GM12874 (cell line): ENCODE results near the gene HSPA5.
A peak's percentile ranks its signal among the peaks of the same experiment; 100 is the strongest.

Source experiments
- TF ChIP-seq, protein P1 (sequence below): IDR thresholded peaks from 2 replicates; pipeline ENCODE4 v1.5.1; 2011; ENCODE audit warnings: low read depth, mild to moderate bottlenecking, control low read depth, low read length, moderate library complexity; ENCODE audit not compliant: insufficient read depth

HSPA5 gene

DNA sequence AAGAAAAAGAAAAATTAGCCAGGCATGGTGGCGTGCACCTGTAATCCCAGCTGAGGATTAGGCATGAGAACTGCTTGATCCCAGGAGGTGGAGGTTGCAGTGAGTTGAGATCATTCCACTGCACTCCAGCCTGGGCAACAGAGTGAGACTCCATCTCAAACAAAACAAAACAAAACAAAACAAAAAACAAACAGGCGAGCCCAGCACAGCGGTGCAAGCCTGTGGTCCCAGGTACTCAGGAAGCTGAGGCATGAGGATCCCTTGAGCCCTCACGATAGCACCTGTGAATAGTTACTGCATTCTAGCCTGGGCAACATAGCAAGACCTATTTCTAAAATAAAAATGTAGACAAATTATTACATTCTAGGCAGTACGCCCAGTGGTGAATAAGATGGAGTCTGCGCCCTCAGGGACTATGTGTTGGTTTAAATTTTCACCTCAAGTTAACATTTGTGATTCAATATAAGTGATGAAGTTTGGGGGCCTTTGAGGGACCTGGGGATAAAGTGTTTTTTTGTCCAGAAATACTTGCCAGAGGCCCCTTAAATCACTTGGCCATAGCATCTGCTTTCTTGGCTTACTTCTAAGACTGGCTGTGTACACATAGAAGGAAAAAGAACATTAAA is 17.1 kb upstream of the HSPA5 start:
- TF ChIP-seq, protein P1, sequence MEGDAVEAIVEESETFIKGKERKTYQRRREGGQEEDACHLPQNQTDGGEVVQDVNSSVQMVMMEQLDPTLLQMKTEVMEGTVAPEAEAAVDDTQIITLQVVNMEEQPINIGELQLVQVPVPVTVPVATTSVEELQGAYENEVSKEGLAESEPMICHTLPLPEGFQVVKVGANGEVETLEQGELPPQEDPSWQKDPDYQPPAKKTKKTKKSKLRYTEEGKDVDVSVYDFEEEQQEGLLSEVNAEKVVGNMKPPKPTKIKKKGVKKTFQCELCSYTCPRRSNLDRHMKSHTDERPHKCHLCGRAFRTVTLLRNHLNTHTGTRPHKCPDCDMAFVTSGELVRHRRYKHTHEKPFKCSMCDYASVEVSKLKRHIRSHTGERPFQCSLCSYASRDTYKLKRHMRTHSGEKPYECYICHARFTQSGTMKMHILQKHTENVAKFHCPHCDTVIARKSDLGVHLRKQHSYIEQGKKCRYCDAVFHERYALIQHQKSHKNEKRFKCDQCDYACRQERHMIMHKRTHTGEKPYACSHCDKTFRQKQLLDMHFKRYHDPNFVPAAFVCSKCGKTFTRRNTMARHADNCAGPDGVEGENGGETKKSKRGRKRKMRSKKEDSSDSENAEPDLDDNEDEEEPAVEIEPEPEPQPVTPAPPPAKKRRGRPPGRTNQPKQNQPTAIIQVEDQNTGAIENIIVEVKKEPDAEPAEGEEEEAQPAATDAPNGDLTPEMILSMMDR: no peak

DNA sequence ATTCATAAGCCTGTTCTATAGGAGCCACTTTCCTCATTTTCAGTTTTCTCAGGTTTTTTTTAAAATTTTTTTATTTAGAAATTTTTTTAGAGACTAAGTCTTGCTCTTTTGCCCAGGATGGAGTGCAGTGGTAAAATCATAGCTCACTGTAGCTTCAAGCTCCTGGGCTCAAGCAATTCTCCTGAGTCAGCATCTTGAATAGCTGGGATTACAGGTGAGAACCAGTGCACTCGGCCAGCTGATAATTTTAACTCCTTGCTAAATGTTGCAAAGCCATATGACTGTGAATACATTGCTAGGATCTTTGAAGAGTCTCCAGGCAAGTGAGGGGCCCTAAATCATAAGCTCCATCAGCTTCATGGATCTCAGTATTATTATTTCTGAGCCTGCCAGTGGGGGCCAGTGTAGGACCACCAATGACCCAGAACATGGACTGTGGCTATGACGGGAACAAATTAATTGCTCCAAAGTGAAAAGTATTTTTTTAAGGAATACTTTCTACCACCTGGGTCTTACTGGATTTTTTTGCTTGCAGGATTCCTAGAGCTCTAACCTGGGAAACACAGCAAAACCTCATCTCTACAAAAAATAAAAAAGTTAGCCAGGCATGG is 14.7 kb upstream of the HSPA5 start:
- TF ChIP-seq, protein P1: peak; percentile 24; the same call in 1 of the 2 replicates

DNA sequence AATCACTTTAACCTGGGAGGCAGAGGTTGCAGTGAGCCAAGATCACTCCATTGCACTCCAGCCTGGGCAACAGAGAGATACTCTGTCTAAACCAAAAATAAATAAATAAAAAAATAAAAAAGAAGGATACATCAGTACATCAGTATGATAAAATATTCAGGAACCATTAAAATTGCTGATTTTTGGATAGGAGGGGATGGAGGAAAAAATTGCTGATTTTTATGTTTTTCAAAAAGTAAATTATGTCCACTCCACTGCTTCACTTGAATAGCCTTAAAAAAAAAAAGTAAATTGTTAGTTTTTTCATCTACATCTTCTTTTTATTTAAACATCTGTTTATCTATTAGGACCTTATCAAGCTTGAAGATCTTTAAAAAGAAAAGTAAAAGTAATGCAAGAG is 13.1 kb upstream of the HSPA5 start:
- TF ChIP-seq, protein P1: no peak

DNA sequence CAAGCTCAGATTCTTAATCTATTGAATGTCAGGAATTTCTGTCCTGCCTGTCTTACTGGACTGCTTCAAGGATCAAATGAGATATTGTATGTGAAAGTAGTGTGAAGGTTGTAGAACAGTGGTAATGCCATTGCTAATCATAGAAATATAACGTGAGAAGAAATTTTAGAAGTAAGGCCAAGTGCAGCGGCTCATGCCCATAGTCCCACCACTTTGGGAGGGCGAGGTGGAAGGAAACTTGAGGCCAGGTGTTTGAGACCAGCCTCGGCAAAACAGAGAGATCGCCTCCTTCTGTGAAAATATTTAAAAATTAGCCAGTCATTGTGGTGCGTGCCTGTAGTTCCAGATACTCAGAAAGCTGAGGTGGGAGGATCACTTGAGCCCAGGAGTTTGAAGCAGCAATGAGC is 5.1 kb upstream of the HSPA5 start:
- TF ChIP-seq, protein P1: no peak

DNA sequence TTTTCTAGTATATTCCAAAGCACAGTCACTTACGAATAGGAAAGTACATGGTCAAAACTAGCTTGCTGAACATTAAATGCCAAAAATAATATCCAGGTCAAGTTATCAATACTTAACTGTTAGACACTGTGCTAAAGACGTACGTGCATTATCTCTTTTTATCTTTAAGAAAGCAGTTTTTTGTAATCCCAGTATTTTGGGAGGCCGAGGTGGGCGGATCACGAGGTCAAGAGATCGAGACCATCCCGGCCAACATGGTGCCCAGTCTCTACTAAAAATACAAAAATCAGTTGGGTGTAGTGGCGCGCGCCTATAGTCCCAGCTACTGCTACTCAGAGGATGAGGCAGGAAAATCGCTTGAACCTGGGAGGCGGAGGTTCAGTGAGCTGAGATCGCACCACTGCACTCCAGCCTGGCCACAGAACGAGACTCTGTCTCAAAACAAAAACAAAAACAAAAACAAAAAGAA is 2.7 kb upstream of the HSPA5 start:
- TF ChIP-seq, protein P1: no peak

DNA sequence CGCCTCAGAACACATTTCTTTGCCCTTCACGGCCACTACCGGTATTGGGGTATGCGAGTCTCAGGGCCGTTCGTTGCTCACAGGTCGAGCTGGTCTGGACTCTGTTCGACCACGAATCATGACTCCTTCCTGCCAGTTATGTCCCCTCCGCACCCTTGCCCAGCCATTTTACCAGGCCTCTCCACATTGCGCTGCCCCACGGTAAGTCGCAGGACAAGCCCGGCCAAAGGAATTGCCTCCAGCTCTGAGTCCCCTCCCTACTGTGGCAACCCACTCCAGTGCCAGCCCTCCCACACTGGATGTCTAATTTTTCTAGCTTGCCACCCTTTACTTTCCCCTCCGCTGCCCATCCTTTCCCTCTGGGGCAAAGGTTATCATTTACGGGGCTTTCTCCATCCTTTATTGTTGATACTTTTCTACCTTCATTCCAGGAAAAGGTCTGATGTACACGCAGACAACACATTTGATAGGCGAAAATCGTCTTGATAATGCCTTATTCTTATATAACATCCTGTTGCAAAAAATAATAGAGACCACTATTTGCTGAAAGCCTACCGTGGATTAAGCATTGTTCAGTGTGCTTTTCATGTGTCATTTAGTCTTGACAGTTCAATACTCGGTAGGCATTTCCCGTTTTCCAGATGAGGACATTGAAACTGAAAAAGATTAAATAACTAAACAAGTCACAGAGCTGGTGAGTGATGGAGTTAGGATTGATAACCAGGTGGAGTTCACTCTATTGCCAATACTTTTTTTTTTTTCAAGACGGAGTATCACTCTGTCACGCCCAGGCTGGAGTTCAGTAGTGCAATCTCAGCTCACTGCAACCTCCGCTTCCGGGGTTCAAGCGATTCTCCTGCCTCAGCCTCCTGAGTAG is 958 bp upstream of the HSPA5 start:
- TF ChIP-seq, protein P1: no peak

DNA sequence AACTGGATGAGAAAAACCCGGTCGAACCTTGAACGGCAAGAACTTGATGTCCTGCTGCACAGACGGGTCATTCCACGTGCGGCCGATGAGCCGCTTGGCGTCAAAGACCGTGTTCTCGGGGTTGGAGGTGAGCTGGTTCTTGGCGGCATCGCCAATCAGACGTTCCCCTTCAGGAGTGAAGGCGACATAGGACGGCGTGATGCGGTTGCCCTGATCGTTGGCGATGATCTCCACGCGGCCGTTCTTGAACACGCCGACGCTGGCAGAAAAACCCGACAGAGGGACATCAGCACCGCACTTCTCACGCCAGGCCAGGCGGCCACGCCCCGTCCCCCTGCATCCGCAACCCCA is 519 bp downstream of the HSPA5 start:
- TF ChIP-seq, protein P1: no peak
